ENCODE results near the gene TNS2. TPM values are rescaled to one million over a fixed set of nuclear protein-coding genes. Genes with fewer than 3 reads are reported as not detected.

The TNS2 gene
- total and polyA plus RNA-seq, 2 of the 13 experiments (the other 11 are each of a cell fraction or from before 2014, with no cell fraction given) = 8.9 to 20.4 TPM

- no peak for TF ChIP-seq NRL (CRISPR knock-in tag; IDR thresholded peaks at IDR 0.05; ENCODE audit: borderline replicate concordance)
- no peak for TF ChIP-seq ZNF672 (CRISPR knock-in tag; IDR thresholded peaks at IDR 0.05)
- TF ChIP-seq MTF1 (CRISPR knock-in tag; IDR thresholded peaks at IDR 0.05) = no peak
- TF ChIP-seq, protein P1, sequence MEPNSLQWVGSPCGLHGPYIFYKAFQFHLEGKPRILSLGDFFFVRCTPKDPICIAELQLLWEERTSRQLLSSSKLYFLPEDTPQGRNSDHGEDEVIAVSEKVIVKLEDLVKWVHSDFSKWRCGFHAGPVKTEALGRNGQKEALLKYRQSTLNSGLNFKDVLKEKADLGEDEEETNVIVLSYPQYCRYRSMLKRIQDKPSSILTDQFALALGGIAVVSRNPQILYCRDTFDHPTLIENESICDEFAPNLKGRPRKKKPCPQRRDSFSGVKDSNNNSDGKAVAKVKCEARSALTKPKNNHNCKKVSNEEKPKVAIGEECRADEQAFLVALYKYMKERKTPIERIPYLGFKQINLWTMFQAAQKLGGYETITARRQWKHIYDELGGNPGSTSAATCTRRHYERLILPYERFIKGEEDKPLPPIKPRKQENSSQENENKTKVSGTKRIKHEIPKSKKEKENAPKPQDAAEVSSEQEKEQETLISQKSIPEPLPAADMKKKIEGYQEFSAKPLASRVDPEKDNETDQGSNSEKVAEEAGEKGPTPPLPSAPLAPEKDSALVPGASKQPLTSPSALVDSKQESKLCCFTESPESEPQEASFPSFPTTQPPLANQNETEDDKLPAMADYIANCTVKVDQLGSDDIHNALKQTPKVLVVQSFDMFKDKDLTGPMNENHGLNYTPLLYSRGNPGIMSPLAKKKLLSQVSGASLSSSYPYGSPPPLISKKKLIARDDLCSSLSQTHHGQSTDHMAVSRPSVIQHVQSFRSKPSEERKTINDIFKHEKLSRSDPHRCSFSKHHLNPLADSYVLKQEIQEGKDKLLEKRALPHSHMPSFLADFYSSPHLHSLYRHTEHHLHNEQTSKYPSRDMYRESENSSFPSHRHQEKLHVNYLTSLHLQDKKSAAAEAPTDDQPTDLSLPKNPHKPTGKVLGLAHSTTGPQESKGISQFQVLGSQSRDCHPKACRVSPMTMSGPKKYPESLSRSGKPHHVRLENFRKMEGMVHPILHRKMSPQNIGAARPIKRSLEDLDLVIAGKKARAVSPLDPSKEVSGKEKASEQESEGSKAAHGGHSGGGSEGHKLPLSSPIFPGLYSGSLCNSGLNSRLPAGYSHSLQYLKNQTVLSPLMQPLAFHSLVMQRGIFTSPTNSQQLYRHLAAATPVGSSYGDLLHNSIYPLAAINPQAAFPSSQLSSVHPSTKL (CRISPR knock-in tag; IDR thresholded peaks at IDR 0.05) = peak; percentile 40
- TF ChIP-seq MIXL1 (CRISPR knock-in tag; IDR thresholded peaks at IDR 0.05) = peak; percentile 53; the same call in 1 of the 2 replicates
- TF ChIP-seq HMGXB4 (CRISPR knock-in tag; IDR thresholded peaks at IDR 0.05; ENCODE audit: borderline replicate concordance in 1 of 2, low read depth in 1 of 2) = peak; percentile 39 to 69; a peak in 3 of 4 replicates
- 0 out of 2 replicates have a peak, but pooled peaks have one; percentile 14 for TF ChIP-seq JUNB (CRISPR knock-in tag; IDR thresholded peaks at IDR 0.05; ENCODE audit: borderline replicate concordance)
- no peak for TF ChIP-seq PRDM4 (CRISPR knock-in tag; IDR thresholded peaks at IDR 0.05; ENCODE audit: borderline replicate concordance)
- TF ChIP-seq, protein P2, sequence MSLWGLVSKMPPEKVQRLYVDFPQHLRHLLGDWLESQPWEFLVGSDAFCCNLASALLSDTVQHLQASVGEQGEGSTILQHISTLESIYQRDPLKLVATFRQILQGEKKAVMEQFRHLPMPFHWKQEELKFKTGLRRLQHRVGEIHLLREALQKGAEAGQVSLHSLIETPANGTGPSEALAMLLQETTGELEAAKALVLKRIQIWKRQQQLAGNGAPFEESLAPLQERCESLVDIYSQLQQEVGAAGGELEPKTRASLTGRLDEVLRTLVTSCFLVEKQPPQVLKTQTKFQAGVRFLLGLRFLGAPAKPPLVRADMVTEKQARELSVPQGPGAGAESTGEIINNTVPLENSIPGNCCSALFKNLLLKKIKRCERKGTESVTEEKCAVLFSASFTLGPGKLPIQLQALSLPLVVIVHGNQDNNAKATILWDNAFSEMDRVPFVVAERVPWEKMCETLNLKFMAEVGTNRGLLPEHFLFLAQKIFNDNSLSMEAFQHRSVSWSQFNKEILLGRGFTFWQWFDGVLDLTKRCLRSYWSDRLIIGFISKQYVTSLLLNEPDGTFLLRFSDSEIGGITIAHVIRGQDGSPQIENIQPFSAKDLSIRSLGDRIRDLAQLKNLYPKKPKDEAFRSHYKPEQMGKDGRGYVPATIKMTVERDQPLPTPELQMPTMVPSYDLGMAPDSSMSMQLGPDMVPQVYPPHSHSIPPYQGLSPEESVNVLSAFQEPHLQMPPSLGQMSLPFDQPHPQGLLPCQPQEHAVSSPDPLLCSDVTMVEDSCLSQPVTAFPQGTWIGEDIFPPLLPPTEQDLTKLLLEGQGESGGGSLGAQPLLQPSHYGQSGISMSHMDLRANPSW (CRISPR knock-in tag; IDR thresholded peaks at IDR 0.05; ENCODE audit: borderline replicate concordance) = no peak
- no peak for TF ChIP-seq KAT2B (IDR thresholded peaks at IDR 0.05; ENCODE audit: borderline replicate concordance, low read depth, low read length)
- no peak for TF ChIP-seq ZNF644 (CRISPR knock-in tag; IDR thresholded peaks at IDR 0.05; ENCODE audit: low read depth)
- 0 out of 2 replicates have a peak, but pooled peaks have one; percentile 58 for TF ChIP-seq ZNF598 (CRISPR knock-in tag; IDR thresholded peaks at IDR 0.05; ENCODE audit: borderline replicate concordance)
- no peak for TF ChIP-seq ZNF562 (CRISPR knock-in tag; IDR thresholded peaks at IDR 0.05; ENCODE audit: borderline replicate concordance)
- TF ChIP-seq HOXD1 (CRISPR knock-in tag; IDR thresholded peaks at IDR 0.05) = no peak
- peak; percentile 96 for TF ChIP-seq ZNF501 (CRISPR knock-in tag; IDR thresholded peaks at IDR 0.05)
- TF ChIP-seq KLF15 (CRISPR knock-in tag; IDR thresholded peaks at IDR 0.05; ENCODE audit: borderline replicate concordance) = no peak
- peak; percentile 80 for TF ChIP-seq HIVEP1 (CRISPR knock-in tag; IDR thresholded peaks at IDR 0.05)
These were observed 43.7 kb upstream of the TNS2 start, which contains the start of gene EIF4B (continued) for GRCh38 chr12:53005986-53006809.

Measured in HepG2 (cell line).